ENCODE data around the gene PLA2G3. TPM values are rescaled to one million over a fixed set of nuclear protein-coding genes. Genes with fewer than 3 reads are reported as not detected.

PLA2G3 gene
- total RNA-seq, 1 experiment from 2014 or later = not detected

DNA sequence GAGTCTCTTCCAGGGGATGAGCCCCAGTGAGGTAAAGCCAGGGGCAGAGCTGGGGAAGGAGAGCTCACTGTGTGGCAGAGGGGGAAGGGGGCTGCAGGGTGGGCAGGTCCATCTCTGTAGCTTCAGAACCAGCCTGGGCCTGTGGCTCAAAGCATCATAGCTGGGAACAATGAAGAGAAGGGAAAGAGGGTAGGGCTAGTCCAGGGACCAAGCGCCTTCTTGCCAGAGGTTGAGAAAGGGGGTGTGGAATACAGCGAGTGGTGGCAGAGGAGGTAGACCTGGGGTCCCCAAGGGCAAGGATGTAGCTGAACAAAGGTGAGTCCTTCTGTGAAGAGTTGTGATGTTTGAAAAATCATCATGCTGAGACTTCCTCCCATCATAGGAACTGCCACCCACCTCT lies 1.2 kb upstream of the PLA2G3 start:
- TF ChIP-seq, protein P1, sequence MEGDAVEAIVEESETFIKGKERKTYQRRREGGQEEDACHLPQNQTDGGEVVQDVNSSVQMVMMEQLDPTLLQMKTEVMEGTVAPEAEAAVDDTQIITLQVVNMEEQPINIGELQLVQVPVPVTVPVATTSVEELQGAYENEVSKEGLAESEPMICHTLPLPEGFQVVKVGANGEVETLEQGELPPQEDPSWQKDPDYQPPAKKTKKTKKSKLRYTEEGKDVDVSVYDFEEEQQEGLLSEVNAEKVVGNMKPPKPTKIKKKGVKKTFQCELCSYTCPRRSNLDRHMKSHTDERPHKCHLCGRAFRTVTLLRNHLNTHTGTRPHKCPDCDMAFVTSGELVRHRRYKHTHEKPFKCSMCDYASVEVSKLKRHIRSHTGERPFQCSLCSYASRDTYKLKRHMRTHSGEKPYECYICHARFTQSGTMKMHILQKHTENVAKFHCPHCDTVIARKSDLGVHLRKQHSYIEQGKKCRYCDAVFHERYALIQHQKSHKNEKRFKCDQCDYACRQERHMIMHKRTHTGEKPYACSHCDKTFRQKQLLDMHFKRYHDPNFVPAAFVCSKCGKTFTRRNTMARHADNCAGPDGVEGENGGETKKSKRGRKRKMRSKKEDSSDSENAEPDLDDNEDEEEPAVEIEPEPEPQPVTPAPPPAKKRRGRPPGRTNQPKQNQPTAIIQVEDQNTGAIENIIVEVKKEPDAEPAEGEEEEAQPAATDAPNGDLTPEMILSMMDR (IDR thresholded peaks at IDR 0.05; ENCODE audit: insufficient read depth in 1 of 2, low read depth in 1 of 2, low read length in 1 of 2, severe bottlenecking in 1 of 2, unreplicated experiment in 1 of 2) = no peak
- H3K9me3 ChIP-seq = no peaks in the 10 kb centered on the region
- Mint-ChIP-seq H3K4me1 (ENCODE audit: low read depth, unreplicated experiment) (no peaks in the 10 kb centered on the region), H3K27ac (ENCODE audit: unreplicated experiment) (no peak overlapping the region), H3K36me3 (ENCODE audit: insufficient read depth, unreplicated experiment) (no peaks in the 10 kb centered on the region), H3K9me3 (ENCODE audit: unreplicated experiment) (no peaks in the 10 kb centered on the region), H3K4me3 (ENCODE audit: unreplicated experiment) (no peak overlapping the region), H3K27me3 (ENCODE audit: insufficient read depth, unreplicated experiment) (peaks cover 3% of the 10 kb centered on the region)
- H3K4me1 ChIP-seq = no peaks in the 10 kb centered on the region
- H3K36me3 ChIP-seq (ENCODE audit: control insufficient read depth, insufficient read depth, low read length) = no peaks in the 10 kb centered on the region
- no peaks in the 10 kb centered on the region for H3K27me3 ChIP-seq (replicated peaks; ENCODE audit: control insufficient read depth, insufficient read depth, low read length)
- intact Hi-C loops (cut with micrococcal nuclease; ENCODE audit: unreplicated experiment) = loop anchor here (10.0 kb wide), 1 partner anchor 377 kb away; no protein-coding TSS in a partner anchor
- no peak overlapping the region for H3K4me3 ChIP-seq (ENCODE audit: low read depth, low read length)
- POLR2A ChIA-PET = no interaction called here
- DNase-seq = no peak
- CTCF ChIA-PET = interaction anchor here (0.6 kb wide), 1 partner anchor 534 kb away, joined by 5 read pairs; the partner anchor contains the start of gene TCN2
- no TSS peak for BruUV-seq (replicated peaks)

DNA sequence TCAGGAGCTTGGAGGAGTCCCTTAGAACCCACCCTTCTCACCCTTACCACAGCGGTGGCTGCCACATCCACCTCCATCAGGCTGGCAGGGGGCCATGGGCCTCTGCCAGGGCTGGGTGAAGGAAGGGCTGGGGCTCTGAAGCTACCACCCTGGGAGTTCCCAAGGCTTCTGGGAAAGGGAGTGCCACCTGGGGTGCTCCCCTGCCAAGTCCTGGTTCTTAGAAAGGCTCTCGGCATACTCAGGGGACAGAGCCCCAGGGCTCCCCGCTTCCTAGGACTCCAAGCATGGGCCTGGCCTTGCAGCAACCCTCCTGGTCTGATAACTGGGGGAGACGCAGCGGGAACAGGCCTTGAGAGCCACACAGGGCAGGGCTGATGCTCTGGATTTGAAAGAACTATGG lies 438 bp upstream of the PLA2G3 start:
- CTCF ChIA-PET = no interaction called here
- POLR2A ChIA-PET = no interaction called here
- no peaks in the 10 kb centered on the region for H3K36me3 Mint-ChIP-seq (ENCODE audit: insufficient read depth, unreplicated experiment)

GRCh38 chr22:31139066-31139465 lies 1.2 kb downstream of the PLA2G3 start:
- no peaks in the 10 kb centered on the region for H3K4me1 Mint-ChIP-seq (ENCODE audit: low read depth, unreplicated experiment)
- Histone ChIP-seq H3K36me3 (ENCODE audit: control insufficient read depth, insufficient read depth, low read length) (no peaks in the 10 kb centered on the region), H3K9me3 (no peaks in the 10 kb centered on the region), H3K4me1 (no peaks in the 10 kb centered on the region), H3K4me3 (ENCODE audit: low read depth, low read length) (no peak overlapping the region), H3K27me3 (replicated peaks; ENCODE audit: control insufficient read depth, insufficient read depth, low read length) (no peaks in the 10 kb centered on the region)
- ChIA-PET POLR2A (no interaction called here), CTCF (interaction anchor here (1.4 kb wide), 1 partner anchor 12 kb away, joined by 3 read pairs; no protein-coding TSS in a partner anchor)
- no peaks in the 10 kb centered on the region for H3K9me3 Mint-ChIP-seq (ENCODE audit: unreplicated experiment)
- TF ChIP-seq, protein P1 (IDR thresholded peaks at IDR 0.05; ENCODE audit: insufficient read depth in 1 of 2, low read depth in 1 of 2, low read length in 1 of 2, severe bottlenecking in 1 of 2, unreplicated experiment in 1 of 2) = no peak
- no peak overlapping the region for H3K4me3 Mint-ChIP-seq (ENCODE audit: unreplicated experiment)
- no TSS peak for BruUV-seq (replicated peaks)
- intact Hi-C loops (cut with micrococcal nuclease; ENCODE audit: unreplicated experiment) = no loop called here
- no peak overlapping the region for H3K27ac Mint-ChIP-seq (ENCODE audit: unreplicated experiment)
- no peak for DNase-seq
- peaks cover 3% of the 10 kb centered on the region for H3K27me3 Mint-ChIP-seq (ENCODE audit: insufficient read depth, unreplicated experiment)
- H3K36me3 Mint-ChIP-seq (ENCODE audit: insufficient read depth, unreplicated experiment) = no peaks in the 10 kb centered on the region

More for the DNA sequence above, 438 bp upstream of the PLA2G3 start:
- Mint-ChIP-seq H3K4me3 (ENCODE audit: unreplicated experiment) (no peak overlapping the region), H3K9me3 (ENCODE audit: unreplicated experiment) (no peaks in the 10 kb centered on the region), H3K27me3 (ENCODE audit: insufficient read depth, unreplicated experiment) (peaks cover 3% of the 10 kb centered on the region), H3K27ac (ENCODE audit: unreplicated experiment) (no peak overlapping the region), H3K4me1 (ENCODE audit: low read depth, unreplicated experiment) (no peaks in the 10 kb centered on the region)
- no peak for DNase-seq
- BruUV-seq (replicated peaks) = no TSS peak
- Histone ChIP-seq H3K9me3 (no peaks in the 10 kb centered on the region), H3K36me3 (ENCODE audit: control insufficient read depth, insufficient read depth, low read length) (no peaks in the 10 kb centered on the region), H3K4me1 (no peaks in the 10 kb centered on the region), H3K27me3 (replicated peaks; ENCODE audit: control insufficient read depth, insufficient read depth, low read length) (no peaks in the 10 kb centered on the region), H3K4me3 (ENCODE audit: low read depth, low read length) (no peak overlapping the region)
- intact Hi-C loops (cut with micrococcal nuclease; ENCODE audit: unreplicated experiment) = loop anchor here (10.0 kb wide), 1 partner anchor 376 kb away; no protein-coding TSS in a partner anchor
- TF ChIP-seq, protein P1 (IDR thresholded peaks at IDR 0.05; ENCODE audit: insufficient read depth in 1 of 2, low read depth in 1 of 2, low read length in 1 of 2, severe bottlenecking in 1 of 2, unreplicated experiment in 1 of 2) = no peak

Measured in Caco-2 (cell line).